Measurements from ENCODE around the gene ADPRH. TPM values are rescaled to one million over a fixed set of nuclear protein-coding genes. Genes with fewer than 3 reads are reported as not detected.

ADPRH gene
- total RNA-seq, 1 donor from 2014 or later = 4.6 TPM

GRCh38 chr3:119628816-119629445, 49.6 kb downstream of the ADPRH start:
- DNase-seq (ENCODE audit: low spot score) = no peak

- peak; percentile 60 for DNase-seq (ENCODE audit: low spot score)
Observed at GRCh38 chr3:119630128-119630879, 51.0 kb downstream of the ADPRH start.

- DNase-seq (ENCODE audit: low spot score) = no peak
Observed at GRCh38 chr3:119630880-119631329, 51.6 kb downstream of the ADPRH start.

- DNase-seq (ENCODE audit: low spot score) = peak; percentile 43
Observed at GRCh38 chr3:119631516-119631915, 52.2 kb downstream of the ADPRH start.

- DNase-seq (ENCODE audit: low spot score) = no peak
Observed at GRCh38 chr3:119632216-119632615, 52.9 kb downstream of the ADPRH start.

GRCh38 chr3:119632829-119633228, 53.5 kb downstream of the ADPRH start:
- no peak for DNase-seq (ENCODE audit: low spot score)

GRCh38 chr3:119635719-119636118, 56.4 kb downstream of the ADPRH start:
- no peak for DNase-seq (ENCODE audit: low spot score)

GRCh38 chr3:119636249-119636648, 57.0 kb downstream of the ADPRH start:
- DNase-seq (ENCODE audit: low spot score) = no peak

- no peak for DNase-seq (ENCODE audit: low spot score)
Observed at GRCh38 chr3:119636891-119637611, 57.8 kb downstream of the ADPRH start.

GRCh38 chr3:119637679-119638477, 58.6 kb downstream of the ADPRH start:
- peak; percentile 68 for DNase-seq (ENCODE audit: low spot score)

Other genes starting within 250 kb of the ADPRH start
- gene TMEM39A, start 115.9 kb upstream of the ADPRH start, total RNA-seq (ENCODE audit: insufficient read depth, low replicate concordance) = 45.7 TPM
- gene POGLUT1, start 110.5 kb upstream of the ADPRH start, total RNA-seq (ENCODE audit: insufficient read depth, low replicate concordance) = 12.3 TPM
- gene TIMMDC1, start 80.9 kb upstream of the ADPRH start, total RNA-seq (ENCODE audit: insufficient read depth, low replicate concordance) = 27.2 TPM
- gene CD80, start 19.9 kb upstream of the ADPRH start, total RNA-seq (ENCODE audit: insufficient read depth, low replicate concordance) = 4.1 TPM
- not detected for gene PLA1A, start 18.4 kb downstream of the ADPRH start, total RNA-seq (ENCODE audit: insufficient read depth, low replicate concordance)
- 9.4 TPM for gene POPDC2, start 81.1 kb downstream of the ADPRH start, total RNA-seq (ENCODE audit: insufficient read depth, low replicate concordance)
- 25.8 TPM for gene COX17, start 97.9 kb downstream of the ADPRH start, total RNA-seq (ENCODE audit: insufficient read depth, low replicate concordance)
- gene CFAP91, start 123.5 kb downstream of the ADPRH start, total RNA-seq (ENCODE audit: insufficient read depth, low replicate concordance) = 14.2 TPM
- gene NR1I2, start 202.6 kb downstream of the ADPRH start, total RNA-seq (ENCODE audit: insufficient read depth, low replicate concordance) = 0.96 TPM